Umbilical cord (tissue), 2 donors: Measurements from ENCODE around the gene RTP5. TPM values are rescaled to one million over a fixed set of nuclear protein-coding genes. Genes with fewer than 3 reads are reported as not detected.
"Not testable (repeated sequence)": the region's sequence is repeated elsewhere in the genome, so short reads cannot be mapped to it uniquely, and the experiment has no call there.

Experiments
- DNase-seq: peaks from one replicate; pipeline ENCODE4 v3.0.0-alpha.2; 2015; ENCODE audit warnings: low spot score
- total RNA-seq: library from RNA; depleted of rRNA; stranded (reverse); fragments of >200 nt; gene quantifications from one replicate; pipeline ENCODE4 v1.2.3, GENCODE V29; 2014; ENCODE audit warnings: low replicate concordance; ENCODE audit not compliant: insufficient read depth

RTP5 gene
- total RNA-seq, 1 donor from 2014 or later, result 0.24 TPM

GRCh38 chr2:241902357-241902991 lies 32.9 kb downstream of the RTP5 start:
- DNase-seq, result no peak

- no peak for DNase-seq
Observed at GRCh38 chr2:241903121-241904010, 33.8 kb downstream of the RTP5 start.

- no peak for DNase-seq
Observed at GRCh38 chr2:241904011-241904718, 34.6 kb downstream of the RTP5 start.

GRCh38 chr2:241904791-241905710 lies 35.5 kb downstream of the RTP5 start:
- DNase-seq, result no peak

GRCh38 chr2:241905716-241906377 lies 36.3 kb downstream of the RTP5 start:
- no peak for DNase-seq

GRCh38 chr2:241906378-241906770 lies 36.8 kb downstream of the RTP5 start:
- not testable (repeated sequence) for DNase-seq

GRCh38 chr2:241906826-241907570 lies 37.5 kb downstream of the RTP5 start:
- no peak for DNase-seq

- DNase-seq, result not testable (repeated sequence)
Observed at GRCh38 chr2:241907831-241908230, 38.3 kb downstream of the RTP5 start.

- DNase-seq, result no peak
Observed at GRCh38 chr2:241908686-241909420, 39.3 kb downstream of the RTP5 start.

GRCh38 chr2:241909769-241910168 lies 40.2 kb downstream of the RTP5 start:
- no peak for DNase-seq

GRCh38 chr2:241910604-241911520 lies 41.3 kb downstream of the RTP5 start:
- DNase-seq, result no peak

- no peak for DNase-seq
Observed at GRCh38 chr2:241911551-241911950, 42.0 kb downstream of the RTP5 start.

GRCh38 chr2:241912021-241912555 lies 42.6 kb downstream of the RTP5 start:
- no peak for DNase-seq

- no peak for DNase-seq
Observed at GRCh38 chr2:241913703-241914102, 44.2 kb downstream of the RTP5 start.

- no peak for DNase-seq
Observed at GRCh38 chr2:241914542-241914941, 45.0 kb downstream of the RTP5 start.

- DNase-seq, result not testable (repeated sequence)
Observed at GRCh38 chr2:241921631-241922030, 52.1 kb downstream of the RTP5 start.

GRCh38 chr2:241922411-241922810 lies 52.9 kb downstream of the RTP5 start:
- DNase-seq, result no peak
